ENCODE data around the gene KCND2. TPM values are rescaled to one million over a fixed set of nuclear protein-coding genes. Genes with fewer than 3 reads are reported as not detected.
"Not testable (repeated sequence)": the region's sequence is repeated elsewhere in the genome, so short reads cannot be mapped to it uniquely, and the experiment has no call there.

Gene KCND2
- total and polyA plus RNA-seq, 3 donors from 2014 or later, result 3.8 to 6.1 (median 5.1) TPM

GRCh38 chr7:120684463-120684862 is 411.5 kb downstream of the KCND2 start:
- H3K4me1 ChIP-seq, result no peaks in the 10 kb centered on the region
- 64 to 65% methylated on average over 6 of the region's 6 CpGs for WGBS, 2 donors
- DNase-seq, result no peak
- H3K27ac ChIP-seq, result no peak overlapping the region
- no peak overlapping the region for H3K4me3 ChIP-seq
- no peaks in the 10 kb centered on the region for H3K27me3 ChIP-seq
- TF ChIP-seq CTCF (IDR thresholded peaks at IDR 0.05) (no peak), POLR2A (IDR thresholded peaks at IDR 0.05) (no peak)
- intact Hi-C loops (cut with DNase I; ENCODE audit: low total_unique reads), result no loop called here
- no peaks in the 10 kb centered on the region for H3K9me3 ChIP-seq
- H3K36me3 ChIP-seq (ENCODE audit: low read depth, missing control alignments), result no peaks in the 10 kb centered on the region

- Histone ChIP-seq H3K27ac (no peak overlapping the region), H3K4me1 (no peaks in the 10 kb centered on the region), H3K9me3 (no peaks in the 10 kb centered on the region), H3K36me3 (ENCODE audit: low read depth, missing control alignments) (no peaks in the 10 kb centered on the region), H3K27me3 (no peaks in the 10 kb centered on the region), H3K4me3 (no peak overlapping the region)
- no peak for DNase-seq
- intact Hi-C loops (cut with DNase I; ENCODE audit: low total_unique reads), result no loop called here
- TF ChIP-seq CTCF (IDR thresholded peaks at IDR 0.05), result no peak
- TF ChIP-seq POLR2A (IDR thresholded peaks at IDR 0.05), result no peak
- whole genome bisulfite sequencing, 2 donors, result 63 to 77% methylated on average over 2 of the region's 2 CpGs
Measured at GRCh38 chr7:120691915-120692314, 418.9 kb downstream of the KCND2 start.

GRCh38 chr7:120695848-120696247 is 422.9 kb downstream of the KCND2 start:
- WGBS, 2 donors, result 80 to 85% methylated on average over 2 of the region's 2 CpGs
- H3K4me1 ChIP-seq, result no peaks in the 10 kb centered on the region
- H3K27me3 ChIP-seq, result no peaks in the 10 kb centered on the region
- TF ChIP-seq CTCF (IDR thresholded peaks at IDR 0.05) (no peak), POLR2A (IDR thresholded peaks at IDR 0.05) (no peak)
- no peak overlapping the region for H3K4me3 ChIP-seq
- no peak for DNase-seq
- intact Hi-C loops (cut with DNase I; ENCODE audit: low total_unique reads), result no loop called here
- H3K27ac ChIP-seq, result no peak overlapping the region
- H3K36me3 ChIP-seq (ENCODE audit: low read depth, missing control alignments), result no peaks in the 10 kb centered on the region
- H3K9me3 ChIP-seq, result no peaks in the 10 kb centered on the region

- no peak for DNase-seq
- H3K36me3 ChIP-seq (ENCODE audit: low read depth, missing control alignments), result no peaks in the 10 kb centered on the region
- no peak overlapping the region for H3K27ac ChIP-seq
- H3K9me3 ChIP-seq, result no peaks in the 10 kb centered on the region
- WGBS, 2 donors, result 91 to 94% methylated on average over 2 of the region's 2 CpGs
- TF ChIP-seq CTCF (IDR thresholded peaks at IDR 0.05), result no peak
- TF ChIP-seq POLR2A (IDR thresholded peaks at IDR 0.05), result no peak
- H3K27me3 ChIP-seq, result no peaks in the 10 kb centered on the region
- intact Hi-C loops (cut with DNase I; ENCODE audit: low total_unique reads), result no loop called here
- H3K4me1 ChIP-seq, result no peaks in the 10 kb centered on the region
- H3K4me3 ChIP-seq, result no peak overlapping the region
Measured at GRCh38 chr7:120700796-120701195, 427.8 kb downstream of the KCND2 start.

GRCh38 chr7:120702408-120702807 is 429.4 kb downstream of the KCND2 start:
- H3K36me3 ChIP-seq (ENCODE audit: low read depth, missing control alignments); intact Hi-C loops (cut with DNase I; ENCODE audit: low total_unique reads); DNase-seq; H3K9me3 ChIP-seq; H3K27ac ChIP-seq; H3K27me3 ChIP-seq; H3K4me1 ChIP-seq; H3K4me3 ChIP-seq: not testable (repeated sequence)
- WGBS, 2 donors, result 90 to 91% methylated on average over 1 of the region's 1 CpG

Data from testis (tissue), 3 donors.